ENCODE data around the gene FAM222A. TPM values are rescaled to one million over a fixed set of nuclear protein-coding genes. Genes with fewer than 3 reads are reported as not detected.

FAM222A gene
- polyA plus RNA-seq, 1 donor (not counting 4 experiments of a cell fraction or from before 2014, with no cell fraction given) = 0.05 TPM

DNA sequence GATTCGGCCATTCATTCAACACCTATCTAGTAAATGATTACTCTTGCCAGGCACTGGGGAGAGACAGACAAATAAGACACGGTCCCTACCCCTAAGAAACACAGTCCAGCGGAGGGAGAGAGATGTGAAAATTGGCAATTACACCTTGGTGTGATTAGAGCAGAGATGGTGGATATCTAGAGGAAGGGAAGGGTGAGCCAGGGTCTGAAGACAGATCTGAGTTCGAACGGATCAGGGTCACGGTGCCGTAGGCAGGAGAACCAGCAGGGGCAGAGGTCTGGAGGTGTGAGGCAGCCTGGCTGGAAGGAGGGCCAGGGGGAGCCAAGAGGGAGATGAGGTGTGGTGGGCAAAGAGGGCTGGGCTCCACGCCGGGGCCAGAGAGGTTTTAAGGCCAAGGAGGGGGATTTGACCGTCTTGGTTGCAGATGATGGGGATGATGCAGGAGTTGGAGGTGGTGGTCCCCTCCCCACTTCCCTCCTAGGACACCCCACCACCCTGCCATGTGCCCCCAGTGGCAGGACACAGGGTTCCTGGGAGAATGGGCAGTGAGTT, 27.1 kb downstream of the FAM222A start:
- H3K4me3 ChIP-seq (ENCODE audit: control insufficient read depth in 2 of 3, extremely low read depth in 1 of 3, insufficient read depth in 2 of 3, low read depth in 1 of 3, low read length in 3 of 3) = no peak overlapping the region
- no peak overlapping the region for H3K9ac ChIP-seq (ENCODE audit: control insufficient read depth, extremely low read depth, insufficient read depth, low read length)
- no peaks in the 10 kb centered on the region for H3K36me3 ChIP-seq (ENCODE audit: control insufficient read depth in 2 of 2, extremely low read depth in 1 of 2, insufficient read depth in 2 of 2, low read length in 2 of 2)
- no peak overlapping the region for H3K4me2 ChIP-seq (ENCODE audit: control insufficient read depth, extremely low read depth, insufficient read depth, low read depth, low read length)
- FAIRE-seq = no peak
- no peaks in the 10 kb centered on the region for H3K79me2 ChIP-seq (ENCODE audit: control insufficient read depth, insufficient read depth, low read length)
- DNase-seq (ENCODE audit: low read depth, low spot score) = no peak
- no peaks in the 10 kb centered on the region for H3K9me3 ChIP-seq (ENCODE audit: control insufficient read depth, low read depth, low read length)
- no peak overlapping the region for H2AFZ ChIP-seq (ENCODE audit: control insufficient read depth, low read length)
- no peaks in the 10 kb centered on the region for H3K27me3 ChIP-seq (ENCODE audit: control insufficient read depth, extremely low read depth, insufficient read depth, low read length)
- dilution Hi-C loops (cut with MboI; ENCODE audit: extremely low pct_ligation_motif_present, low sequenced_read_pairs) = no loop called here
- no peaks in the 10 kb centered on the region for H3K9me1 ChIP-seq (ENCODE audit: control insufficient read depth, extremely low read depth, insufficient read depth, low read length)
- no peak for TF ChIP-seq EZH2 (IDR thresholded peaks at IDR 0.05; ENCODE audit: low read length)
- TF ChIP-seq CTCF (optimal IDR thresholded peaks at IDR 0.05 in 1 of 3, IDR thresholded peaks at IDR 0.05 in 1 of 3, conservative IDR thresholded peaks at IDR 0.05 in 1 of 3; ENCODE audit: extremely low read depth in 1 of 3, insufficient read depth in 2 of 3, low read length in 3 of 3) = no peak
- no peaks in the 10 kb centered on the region for H3K4me1 ChIP-seq (ENCODE audit: control insufficient read depth, extremely low read depth, insufficient read depth, low read length)
- no peaks in the 10 kb centered on the region for H4K20me1 ChIP-seq (ENCODE audit: control insufficient read depth, extremely low read depth, insufficient read depth, low read length)
- no peak overlapping the region for H3K27ac ChIP-seq (ENCODE audit: control insufficient read depth, insufficient read depth, low read length)

DNA sequence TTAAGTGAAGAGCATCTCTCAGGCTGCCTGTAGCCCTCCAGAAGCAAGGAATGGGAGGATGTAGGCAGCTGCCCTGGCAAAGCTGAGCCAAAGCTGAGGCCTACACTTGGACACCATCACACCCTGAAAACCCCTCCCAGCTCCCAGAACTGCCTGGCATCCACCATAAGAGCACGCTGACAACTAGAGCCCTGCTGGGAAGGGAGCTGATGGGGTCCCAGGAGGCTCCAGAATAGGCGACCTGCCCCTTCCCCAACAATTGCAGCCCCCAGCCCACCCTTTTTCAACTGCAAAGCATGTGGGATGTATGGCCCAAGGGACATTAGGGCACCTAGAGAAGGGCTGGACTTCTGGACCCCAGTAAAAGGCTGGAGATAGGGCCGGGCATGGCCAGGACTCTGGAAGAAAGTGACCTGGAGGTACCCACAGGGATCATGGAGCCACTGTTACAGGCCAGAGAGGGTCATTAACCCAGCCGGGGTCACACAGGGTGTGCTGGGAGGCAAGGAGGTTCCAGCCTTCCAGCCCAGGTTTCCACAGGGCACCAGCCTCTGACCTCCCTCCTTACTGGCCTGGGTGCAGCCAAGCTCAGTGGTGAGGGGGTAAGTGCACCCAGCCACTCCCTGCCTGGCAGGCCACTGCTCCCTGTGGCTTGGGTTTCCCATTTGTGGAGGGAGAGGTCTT, 27.8 kb downstream of the FAM222A start:
- no peaks in the 10 kb centered on the region for H3K79me2 ChIP-seq (ENCODE audit: control insufficient read depth, insufficient read depth, low read length)
- H4K20me1 ChIP-seq (ENCODE audit: control insufficient read depth, extremely low read depth, insufficient read depth, low read length) = no peaks in the 10 kb centered on the region
- H3K4me1 ChIP-seq (ENCODE audit: control insufficient read depth, extremely low read depth, insufficient read depth, low read length) = no peaks in the 10 kb centered on the region
- no peaks in the 10 kb centered on the region for H3K9me1 ChIP-seq (ENCODE audit: control insufficient read depth, extremely low read depth, insufficient read depth, low read length)
- no peaks in the 10 kb centered on the region for H3K9me3 ChIP-seq (ENCODE audit: control insufficient read depth, low read depth, low read length)
- DNase-seq (ENCODE audit: low read depth, low spot score) (no peak), FAIRE-seq (no peak)
- no peak overlapping the region for H2AFZ ChIP-seq (ENCODE audit: control insufficient read depth, low read length)
- H3K27me3 ChIP-seq (ENCODE audit: control insufficient read depth, extremely low read depth, insufficient read depth, low read length) = no peaks in the 10 kb centered on the region
- H3K4me2 ChIP-seq (ENCODE audit: control insufficient read depth, extremely low read depth, insufficient read depth, low read depth, low read length) = no peak overlapping the region
- H3K36me3 ChIP-seq (ENCODE audit: control insufficient read depth in 2 of 2, extremely low read depth in 1 of 2, insufficient read depth in 2 of 2, low read length in 2 of 2) = no peaks in the 10 kb centered on the region
- TF ChIP-seq CTCF (optimal IDR thresholded peaks at IDR 0.05 in 1 of 3, IDR thresholded peaks at IDR 0.05 in 1 of 3, conservative IDR thresholded peaks at IDR 0.05 in 1 of 3; ENCODE audit: extremely low read depth in 1 of 3, insufficient read depth in 2 of 3, low read length in 3 of 3) (no peak), EZH2 (IDR thresholded peaks at IDR 0.05; ENCODE audit: low read length) (no peak)
- H3K9ac ChIP-seq (ENCODE audit: control insufficient read depth, extremely low read depth, insufficient read depth, low read length) = no peak overlapping the region
- dilution Hi-C loops (cut with MboI; ENCODE audit: extremely low pct_ligation_motif_present, low sequenced_read_pairs) = no loop called here
- no peak overlapping the region for H3K4me3 ChIP-seq (ENCODE audit: control insufficient read depth in 2 of 3, extremely low read depth in 1 of 3, insufficient read depth in 2 of 3, low read depth in 1 of 3, low read length in 3 of 3)
- no peak overlapping the region for H3K27ac ChIP-seq (ENCODE audit: control insufficient read depth, insufficient read depth, low read length)

Data from keratinocyte (primary cell).